Cardiac fibroblast (primary cell): ENCODE measurements around the gene PPP2R5E.

ENCODE experiments used
- DNase-seq, 2 donors: peaks; one replicate each; pipeline versions ENCODE4 v3.0.0 to v3.0.0-alpha.2; 2010; ENCODE audit warnings: low read depth in 2 of 2
- H3K4me3 ChIP-seq, 2 donors: replicated peaks in 1 of 2; 1 replicate in 1 of 2; 2 replicates in 1 of 2; pipeline ENCODE4 v1.5.1; 2011; ENCODE audit warnings: low read depth in 2 of 2, low read length in 2 of 2, mild to moderate bottlenecking in 2 of 2, moderate library complexity in 1 of 2
- TF ChIP-seq, protein P1 (sequence below): IDR thresholded peaks from one replicate; pipeline ENCODE4 v1.5.1; 2011; ENCODE audit warnings: low read depth, mild to moderate bottlenecking, low read length, inconsistent platforms

Gene PPP2R5E

DNA sequence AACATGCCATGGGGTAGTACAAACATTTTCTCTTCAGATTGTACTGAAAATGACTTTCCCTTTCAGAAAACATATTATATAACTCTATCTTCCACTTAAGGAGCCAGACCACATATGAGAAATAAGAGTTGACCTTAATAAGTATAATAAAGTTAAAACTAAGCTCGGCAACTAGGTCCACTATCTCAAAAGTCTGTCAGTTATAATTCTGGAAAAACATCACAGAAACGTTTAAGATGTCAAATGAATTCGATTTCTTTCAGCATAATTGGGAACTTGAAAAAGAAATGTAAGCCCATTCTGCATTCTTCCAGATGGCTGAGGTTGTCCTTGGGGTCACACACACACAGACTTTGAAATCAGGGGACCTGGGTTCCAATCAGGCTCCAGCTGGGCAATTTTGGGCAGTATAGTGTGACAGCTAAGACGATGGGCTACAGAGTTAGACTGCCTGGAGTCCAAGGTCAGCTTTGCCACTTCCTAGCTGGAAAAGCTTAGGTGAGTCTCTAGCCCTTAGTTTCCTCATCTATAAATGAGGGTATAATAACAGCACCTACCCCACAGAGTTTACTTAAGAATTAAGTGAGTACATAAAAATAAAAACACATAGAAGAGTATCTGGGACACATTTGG, 75.6 kb downstream of the PPP2R5E start:
- DNase-seq: no peak
- no peak overlapping the region for H3K4me3 ChIP-seq
- TF ChIP-seq, protein P1, sequence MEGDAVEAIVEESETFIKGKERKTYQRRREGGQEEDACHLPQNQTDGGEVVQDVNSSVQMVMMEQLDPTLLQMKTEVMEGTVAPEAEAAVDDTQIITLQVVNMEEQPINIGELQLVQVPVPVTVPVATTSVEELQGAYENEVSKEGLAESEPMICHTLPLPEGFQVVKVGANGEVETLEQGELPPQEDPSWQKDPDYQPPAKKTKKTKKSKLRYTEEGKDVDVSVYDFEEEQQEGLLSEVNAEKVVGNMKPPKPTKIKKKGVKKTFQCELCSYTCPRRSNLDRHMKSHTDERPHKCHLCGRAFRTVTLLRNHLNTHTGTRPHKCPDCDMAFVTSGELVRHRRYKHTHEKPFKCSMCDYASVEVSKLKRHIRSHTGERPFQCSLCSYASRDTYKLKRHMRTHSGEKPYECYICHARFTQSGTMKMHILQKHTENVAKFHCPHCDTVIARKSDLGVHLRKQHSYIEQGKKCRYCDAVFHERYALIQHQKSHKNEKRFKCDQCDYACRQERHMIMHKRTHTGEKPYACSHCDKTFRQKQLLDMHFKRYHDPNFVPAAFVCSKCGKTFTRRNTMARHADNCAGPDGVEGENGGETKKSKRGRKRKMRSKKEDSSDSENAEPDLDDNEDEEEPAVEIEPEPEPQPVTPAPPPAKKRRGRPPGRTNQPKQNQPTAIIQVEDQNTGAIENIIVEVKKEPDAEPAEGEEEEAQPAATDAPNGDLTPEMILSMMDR: no peak

DNA sequence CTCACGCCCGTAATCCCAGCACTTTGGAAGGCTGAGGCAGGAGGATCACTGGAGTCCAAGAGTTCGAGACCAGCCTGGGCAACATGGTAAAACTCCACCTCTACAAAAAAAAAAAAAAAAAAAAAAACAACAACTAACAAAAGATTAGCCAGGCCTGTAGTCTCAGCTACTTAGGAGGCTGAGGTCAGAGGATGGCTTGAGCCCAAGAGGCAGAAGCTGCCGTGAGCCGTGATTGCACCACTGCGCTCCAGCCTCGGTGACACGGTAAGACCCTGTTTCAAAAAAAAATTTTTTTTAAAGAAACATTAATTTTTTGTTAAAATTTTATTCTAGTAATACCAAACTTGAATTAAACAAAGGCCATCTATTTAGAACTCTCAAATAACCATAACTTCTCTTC, 77.8 kb downstream of the PPP2R5E start:
- TF ChIP-seq, protein P1: no peak
- no peak overlapping the region for H3K4me3 ChIP-seq
- DNase-seq: peak in 1 of 2 donors; percentile 29

DNA sequence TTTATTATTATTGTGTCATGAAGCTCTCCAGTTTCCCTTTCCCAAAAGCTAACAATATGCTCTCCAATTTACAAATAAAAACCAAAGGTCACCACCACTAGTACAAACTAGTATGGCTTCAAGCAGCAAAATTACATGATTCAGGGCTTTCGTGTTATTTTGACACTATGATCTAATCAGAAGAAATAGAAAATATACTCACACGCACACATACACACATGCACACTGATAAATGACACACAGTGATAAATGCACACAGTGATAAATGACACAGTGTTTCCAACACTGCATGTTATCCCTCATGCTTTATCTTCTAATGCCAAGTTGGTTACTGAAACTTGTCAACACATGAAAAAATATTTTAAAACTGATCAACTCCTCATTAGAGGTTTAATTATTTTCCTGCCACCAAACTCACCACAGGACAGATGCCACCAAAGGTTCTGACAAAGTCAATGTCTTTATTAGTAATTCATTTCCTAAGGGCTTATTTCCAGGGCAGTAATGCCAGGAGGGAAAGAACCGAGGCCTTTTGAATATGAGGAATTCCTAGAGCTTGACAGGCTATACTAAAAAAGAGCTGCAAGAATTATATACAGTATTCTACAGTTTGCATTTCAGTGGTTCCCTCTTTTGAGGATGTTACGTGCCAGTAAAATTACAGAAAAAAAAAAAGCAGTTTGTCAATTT, 82.4 kb downstream of the PPP2R5E start:
- H3K4me3 ChIP-seq: no peak overlapping the region
- DNase-seq: no peak
- TF ChIP-seq, protein P1: no peak

DNA sequence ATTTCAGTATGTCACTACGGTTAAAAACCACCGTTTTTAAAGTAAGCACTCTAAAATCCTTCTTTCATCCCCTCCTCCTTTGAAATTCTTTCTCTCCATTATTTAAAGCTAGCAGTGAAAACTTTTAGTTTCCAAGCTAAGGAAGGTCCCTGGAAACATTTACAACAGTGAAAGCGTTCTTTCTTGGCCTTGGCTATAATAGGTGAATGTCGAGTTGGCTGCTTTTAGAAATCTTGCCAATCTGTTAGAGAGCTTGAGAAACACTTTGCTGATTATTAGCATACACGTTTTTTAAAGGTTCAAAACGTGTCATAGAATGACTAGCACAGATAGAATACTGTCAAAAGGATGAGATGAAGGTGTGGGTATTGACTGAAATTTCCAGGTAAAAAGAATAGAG, 83.4 kb downstream of the PPP2R5E start:
- TF ChIP-seq, protein P1: no peak
- no peak overlapping the region for H3K4me3 ChIP-seq
- no peak for DNase-seq

DNA sequence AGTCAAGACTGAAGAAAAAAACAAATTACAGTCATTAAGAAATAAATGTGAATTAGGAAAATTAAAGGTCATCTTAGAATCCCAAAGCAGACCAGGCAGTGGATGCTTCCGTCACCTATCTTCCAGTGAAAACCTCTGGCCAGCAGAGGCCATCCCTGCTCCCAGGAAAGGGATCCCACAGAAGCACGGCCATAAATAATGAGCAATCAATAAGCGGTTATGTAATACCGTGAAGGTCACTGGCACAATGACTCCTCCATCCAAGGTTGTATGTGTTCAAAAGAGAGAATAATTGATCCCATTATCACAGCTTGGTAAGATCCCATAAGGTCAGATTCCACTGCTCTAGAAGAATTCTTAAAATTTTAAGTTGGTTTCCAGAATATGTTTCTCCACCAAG, 85.7 kb downstream of the PPP2R5E start:
- H3K4me3 ChIP-seq: no peak overlapping the region
- TF ChIP-seq, protein P1: no peak
- DNase-seq: no peak

DNA sequence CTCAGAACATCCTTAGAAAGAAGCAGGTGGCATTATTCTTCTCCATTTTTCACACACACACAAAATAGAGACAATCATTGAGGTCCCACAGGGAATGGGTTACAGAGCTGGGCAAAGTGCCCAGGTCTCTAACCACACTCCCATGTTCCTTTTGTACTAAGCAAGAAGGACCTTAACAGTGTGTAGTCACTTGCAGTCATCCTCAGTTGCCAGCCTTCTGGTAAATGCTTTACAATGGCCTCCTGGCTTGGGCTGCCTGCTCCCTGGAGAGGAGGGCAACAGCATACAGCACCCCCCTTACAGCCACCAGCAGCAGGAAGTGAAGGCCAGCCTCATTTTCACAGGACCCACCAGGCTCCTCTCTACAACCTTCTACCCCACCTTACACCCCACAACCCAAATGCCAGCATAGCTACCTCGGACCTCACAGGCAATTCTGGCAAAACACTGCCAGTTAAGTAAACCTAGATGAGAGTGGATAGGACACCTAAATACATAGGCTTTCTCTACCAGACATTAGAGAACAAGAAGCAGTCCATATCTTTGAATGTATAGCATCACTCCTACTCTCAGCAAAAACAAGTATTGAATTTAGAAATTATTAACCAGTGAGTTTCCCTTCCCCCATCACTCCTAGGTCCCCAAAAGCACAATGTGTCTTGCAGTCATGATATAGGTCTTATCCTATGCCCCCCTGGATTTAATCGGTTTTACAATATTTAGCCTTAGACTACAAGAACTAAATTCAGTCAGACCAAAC, 88.1 kb downstream of the PPP2R5E start:
- TF ChIP-seq, protein P1: no peak
- peak; percentile 63 to 75 for DNase-seq
- H3K4me3 ChIP-seq: no peak overlapping the region
